K562 (cell line): Measurements from ENCODE around the gene VPREB3.

Experiments
- CTCF ChIP-seq, 3 experiments: IDR thresholded peaks in 2 of 3; conservative IDR thresholded peaks in 1 of 3; 2 replicates each; pipeline ENCODE4 v1.5.1; 2011 to 2012; ENCODE audit warnings: low read length in 3 of 3, mild to moderate bottlenecking in 3 of 3, control low read depth in 2 of 3, improper control_type of control experiment in 1 of 3, inconsistent platforms in 1 of 3, low read depth in 1 of 3, mixed read lengths in 1 of 3, moderate library complexity in 1 of 3; ENCODE audit not compliant: insufficient read depth in 2 of 3
- EZH2 ChIP-seq: IDR thresholded peaks from 2 replicates; pipeline ENCODE4 v1.6.1; 2012; ENCODE audit warnings: low read depth, mild to moderate bottlenecking, inconsistent platforms, low read length, borderline replicate concordance
- FOSL1 ChIP-seq: fragments of 200-800 bp; sonication (Bioruptor generic); conservative IDR thresholded peaks from 2 replicates; pipeline ENCODE4 v1.6.1; 2016; ENCODE audit warnings: missing genetic modification characterization, missing compliant biosample characterization
- KLF10 ChIP-seq: fragments of 250-450 bp; sonication (Bioruptor Pico); IDR thresholded peaks from 2 replicates; pipeline ENCODE4 v1.6.1; 2021; ENCODE audit warnings: matching md5 sums
- NFYB ChIP-seq: IDR thresholded peaks from 2 replicates; pipeline ENCODE4 v1.6.1; 2011; ENCODE audit warnings: mild to moderate bottlenecking, moderate library complexity; ENCODE audit not compliant: insufficient read length; ENCODE audit errors: extremely low read depth
- SMARCB1 ChIP-seq: IDR thresholded peaks from 2 replicates; pipeline ENCODE4 v1.6.1; 2011; ENCODE audit warnings: improper control_type of control experiment, low read depth; ENCODE audit not compliant: insufficient read length
- SRF ChIP-seq, 2 experiments: fragments of 250-450, 450-650 bp in 1 of 2; sonication (Bioruptor Pico) in 1 of 2; sonication (generic) in 1 of 2; formaldehyde crosslinking; IDR thresholded peaks; 2 replicates each; pipeline versions ENCODE4 v1.5.0 to v1.5.1; 2020 to 2022; ENCODE audit warnings: mild to moderate bottlenecking in 1 of 2, missing genetic modification reagents in 1 of 2

- TF ChIP-seq SMARCB1 (no peak), EZH2 (no peak), CTCF (IDR thresholded peaks at IDR 0.05 in 2 of 3, conservative IDR thresholded peaks at IDR 0.05 in 1 of 3; ENCODE audit: insufficient read depth in 2 of 3, low read depth in 1 of 3, low read length in 3 of 3) (no peak), SRF (CRISPR knock-in tag; IDR thresholded peaks at IDR 0.05) (no peak), FOSL1 (tag) (no peak), NFYB (no peak), KLF10 (no peak)
These were observed 48.9 kb downstream of the VPREB3 start for GRCh38 chr22:23705358-23705757.
